SK-N-DZ (cell line): ENCODE measurements around the gene COL13A1.

ENCODE experiments used
- DNase-seq: peaks from one replicate; pipeline ENCODE4 v3.0.0-alpha.2; 2015; ENCODE audit warnings: low spot score

Gene COL13A1

GRCh38 chr10:69791812-69792211 is 9.9 kb upstream of the COL13A1 start:
- DNase-seq = no peak

- DNase-seq = no peak
Measured at GRCh38 chr10:69792341-69792740, 9.4 kb upstream of the COL13A1 start.

GRCh38 chr10:69794673-69795072 is 7.0 kb upstream of the COL13A1 start:
- no peak for DNase-seq

GRCh38 chr10:69795242-69795934 is 6.3 kb upstream of the COL13A1 start:
- no peak for DNase-seq

- no peak for DNase-seq
Measured at GRCh38 chr10:69797959-69798358, 3.7 kb upstream of the COL13A1 start.

- DNase-seq = peak; percentile 12
Measured at GRCh38 chr10:69800109-69800508, 1.6 kb upstream of the COL13A1 start.

GRCh38 chr10:69800665-69801064 is 1.0 kb upstream of the COL13A1 start:
- no peak for DNase-seq

- peak; percentile 16 for DNase-seq
Measured at GRCh38 chr10:69801094-69801433, 642 bp upstream of the COL13A1 start.

- no peak for DNase-seq
Measured at GRCh38 chr10:69802424-69803161, 887 bp downstream of the COL13A1 start.

GRCh38 chr10:69803809-69804208 is 2.1 kb downstream of the COL13A1 start:
- no peak for DNase-seq

GRCh38 chr10:69804775-69805174 is 3.1 kb downstream of the COL13A1 start:
- DNase-seq = no peak

- DNase-seq = no peak
Measured at GRCh38 chr10:69807122-69807521, 5.4 kb downstream of the COL13A1 start.

- no peak for DNase-seq
Measured at GRCh38 chr10:69807696-69808095, 6.0 kb downstream of the COL13A1 start.

- DNase-seq = no peak
Measured at GRCh38 chr10:69809318-69809717, 7.6 kb downstream of the COL13A1 start.

- DNase-seq = no peak
Measured at GRCh38 chr10:69810097-69810496, 8.4 kb downstream of the COL13A1 start.

- DNase-seq = no peak
Measured at GRCh38 chr10:69810675-69811397, 9.1 kb downstream of the COL13A1 start.

GRCh38 chr10:69813632-69814031 is 11.9 kb downstream of the COL13A1 start:
- DNase-seq = no peak

GRCh38 chr10:69814251-69814650 is 12.5 kb downstream of the COL13A1 start:
- DNase-seq = no peak

- no peak for DNase-seq
Measured at GRCh38 chr10:69815104-69815503, 13.4 kb downstream of the COL13A1 start.

- DNase-seq = no peak
Measured at GRCh38 chr10:69816521-69816920, 14.8 kb downstream of the COL13A1 start.

- DNase-seq = no peak
Measured at GRCh38 chr10:69817078-69817581, 15.4 kb downstream of the COL13A1 start.

GRCh38 chr10:69818676-69819239 is 17.1 kb downstream of the COL13A1 start:
- DNase-seq = no peak
